ENCODE measurements around the gene AHDC1. TPM values are rescaled to one million over a fixed set of nuclear protein-coding genes. Genes with fewer than 3 reads are reported as not detected.

The AHDC1 gene
- total RNA-seq, 1 donor: 14.6 TPM

DNA sequence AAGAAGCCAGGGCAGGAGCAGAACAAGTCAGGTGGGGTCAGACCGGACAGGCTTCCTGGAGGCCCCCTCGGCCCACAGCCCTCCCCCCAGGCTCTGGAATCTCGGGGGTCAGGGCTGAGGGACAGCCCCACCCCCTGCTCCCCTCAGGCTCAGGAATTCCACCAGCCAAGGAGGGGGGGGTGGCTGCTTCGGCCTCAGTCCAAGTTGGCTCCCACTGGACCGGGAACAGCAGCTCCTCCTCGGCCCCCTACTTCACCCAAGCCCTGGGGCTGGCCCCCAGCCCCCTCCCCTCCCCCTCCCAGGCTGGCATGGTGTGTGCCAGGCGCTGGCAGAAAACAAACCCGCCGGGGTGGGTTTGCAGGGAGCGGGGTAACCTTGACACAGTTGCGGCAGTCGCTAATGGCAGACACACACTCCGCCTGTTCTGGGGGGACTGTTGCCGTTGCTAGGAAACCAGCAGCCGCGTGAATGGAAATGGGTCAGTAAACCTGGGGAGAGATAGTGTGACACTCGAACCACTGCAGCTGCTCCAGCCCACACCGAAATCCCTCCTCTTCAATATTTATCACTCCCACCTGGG lies 32.4 kb downstream of the AHDC1 start:
- TF ChIP-seq, protein P1, sequence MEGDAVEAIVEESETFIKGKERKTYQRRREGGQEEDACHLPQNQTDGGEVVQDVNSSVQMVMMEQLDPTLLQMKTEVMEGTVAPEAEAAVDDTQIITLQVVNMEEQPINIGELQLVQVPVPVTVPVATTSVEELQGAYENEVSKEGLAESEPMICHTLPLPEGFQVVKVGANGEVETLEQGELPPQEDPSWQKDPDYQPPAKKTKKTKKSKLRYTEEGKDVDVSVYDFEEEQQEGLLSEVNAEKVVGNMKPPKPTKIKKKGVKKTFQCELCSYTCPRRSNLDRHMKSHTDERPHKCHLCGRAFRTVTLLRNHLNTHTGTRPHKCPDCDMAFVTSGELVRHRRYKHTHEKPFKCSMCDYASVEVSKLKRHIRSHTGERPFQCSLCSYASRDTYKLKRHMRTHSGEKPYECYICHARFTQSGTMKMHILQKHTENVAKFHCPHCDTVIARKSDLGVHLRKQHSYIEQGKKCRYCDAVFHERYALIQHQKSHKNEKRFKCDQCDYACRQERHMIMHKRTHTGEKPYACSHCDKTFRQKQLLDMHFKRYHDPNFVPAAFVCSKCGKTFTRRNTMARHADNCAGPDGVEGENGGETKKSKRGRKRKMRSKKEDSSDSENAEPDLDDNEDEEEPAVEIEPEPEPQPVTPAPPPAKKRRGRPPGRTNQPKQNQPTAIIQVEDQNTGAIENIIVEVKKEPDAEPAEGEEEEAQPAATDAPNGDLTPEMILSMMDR (IDR thresholded peaks at IDR 0.05; ENCODE audit: insufficient read depth, low read length): no peak
- DNase-seq (ENCODE audit: low read depth): no peak
- no peak overlapping the region for H3K4me3 ChIP-seq (ENCODE audit: low read depth, low read length)

DNA sequence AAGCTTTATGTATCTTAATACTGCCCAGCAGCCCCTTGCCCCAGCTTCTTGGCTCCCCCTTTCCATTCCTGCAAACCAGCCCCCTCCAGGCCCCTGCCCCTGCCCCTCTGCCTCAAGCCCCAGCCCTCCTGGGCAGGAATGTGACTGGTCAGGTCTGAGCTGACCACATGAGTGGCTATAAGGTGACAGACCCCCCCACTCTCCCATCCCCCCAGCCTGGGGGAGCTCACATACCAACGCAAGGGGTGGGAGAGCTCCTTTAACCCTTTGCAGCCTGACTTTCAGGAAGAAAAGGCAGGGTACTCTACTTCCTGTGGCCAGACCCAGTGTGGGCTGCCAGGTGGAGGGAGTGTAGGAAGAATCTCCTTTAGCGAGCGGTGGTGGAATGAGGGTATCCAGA lies 33.2 kb downstream of the AHDC1 start:
- DNase-seq (ENCODE audit: low read depth): no peak
- TF ChIP-seq, protein P1 (IDR thresholded peaks at IDR 0.05; ENCODE audit: insufficient read depth, low read length): no peak
- H3K4me3 ChIP-seq (ENCODE audit: low read depth, low read length): no peak overlapping the region

DNA sequence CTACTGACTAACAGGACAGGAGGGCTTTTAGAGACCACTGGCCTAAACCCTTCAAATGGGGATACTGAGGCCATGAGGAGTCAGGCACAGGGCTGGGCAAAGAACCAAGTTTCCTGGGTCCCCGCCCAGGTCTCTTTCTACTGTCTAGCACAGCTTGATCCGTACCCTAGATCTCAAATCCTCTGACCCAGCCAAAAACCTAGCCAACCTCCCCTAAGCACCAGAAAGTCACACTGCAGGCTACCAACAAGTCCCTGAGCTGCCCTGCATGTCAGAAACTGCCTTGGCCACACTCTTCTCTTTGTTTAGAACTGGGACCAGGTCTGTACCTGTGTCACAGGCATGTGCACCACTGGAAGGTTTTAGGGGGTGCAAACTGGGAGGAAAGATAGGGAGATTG lies 33.6 kb downstream of the AHDC1 start:
- no peak overlapping the region for H3K4me3 ChIP-seq (ENCODE audit: low read depth, low read length)
- TF ChIP-seq, protein P1 (IDR thresholded peaks at IDR 0.05; ENCODE audit: insufficient read depth, low read length): no peak
- no peak for DNase-seq (ENCODE audit: low read depth)

DNA sequence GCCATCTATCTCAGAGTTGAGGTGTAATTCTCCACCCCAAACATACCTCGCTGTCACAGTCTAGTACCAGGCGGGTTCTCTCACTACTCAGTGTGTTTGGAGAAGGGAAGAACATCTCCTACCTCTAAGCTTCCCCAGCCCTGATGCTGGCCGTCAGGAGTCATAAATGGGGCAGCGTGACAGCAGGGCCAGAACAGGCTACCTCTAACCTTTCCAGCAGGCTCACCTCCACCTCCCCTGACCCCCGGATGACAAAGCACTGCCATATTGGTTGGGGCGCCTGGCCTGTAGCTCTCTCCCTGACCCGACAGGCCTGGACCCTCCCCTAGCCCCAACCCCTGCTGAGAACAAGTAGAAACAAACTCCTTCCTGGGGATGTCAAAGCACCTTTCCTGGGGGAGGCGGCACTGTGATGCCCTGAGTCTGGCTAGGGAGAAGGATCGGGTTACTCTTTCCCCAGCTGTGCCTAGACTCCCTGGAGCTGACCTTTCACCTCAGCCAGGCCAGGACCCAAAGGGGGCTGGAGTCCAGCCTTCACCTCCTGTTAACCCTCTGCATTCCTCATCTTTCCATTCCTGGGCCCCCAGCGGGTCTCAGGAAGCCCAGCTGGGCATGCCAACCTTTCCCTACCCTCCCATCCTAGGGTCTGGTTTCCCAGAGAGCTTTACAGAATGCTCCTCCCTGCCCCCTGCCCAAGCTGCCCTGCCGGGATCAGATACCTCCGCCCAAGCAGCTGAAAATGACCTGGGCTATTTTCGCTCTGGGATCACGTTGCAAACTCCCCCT lies 34.2 kb downstream of the AHDC1 start:
- H3K4me3 ChIP-seq (ENCODE audit: low read depth, low read length): no peak overlapping the region
- TF ChIP-seq, protein P1 (IDR thresholded peaks at IDR 0.05; ENCODE audit: insufficient read depth, low read length): no peak
- no peak for DNase-seq (ENCODE audit: low read depth)

DNA sequence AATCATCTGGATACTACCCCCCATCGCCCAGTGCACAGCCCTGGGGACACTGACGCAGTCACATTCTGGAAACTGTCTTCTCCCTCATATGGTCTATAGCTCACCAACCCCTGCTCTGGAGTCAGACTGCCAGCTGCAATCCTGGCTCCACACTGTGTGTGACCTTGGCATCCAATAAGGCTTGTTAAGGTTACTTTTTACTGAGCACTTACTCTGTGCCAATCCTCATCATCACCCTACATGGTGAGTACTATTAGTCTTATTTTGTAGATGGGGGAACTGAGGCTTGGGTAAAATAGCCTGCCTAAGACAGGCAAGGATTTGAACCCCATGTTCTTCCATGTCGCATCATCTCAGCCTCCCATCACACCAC lies 34.9 kb downstream of the AHDC1 start:
- no peak overlapping the region for H3K4me3 ChIP-seq (ENCODE audit: low read depth, low read length)
- TF ChIP-seq, protein P1 (IDR thresholded peaks at IDR 0.05; ENCODE audit: insufficient read depth, low read length): no peak
- DNase-seq (ENCODE audit: low read depth): no peak

DNA sequence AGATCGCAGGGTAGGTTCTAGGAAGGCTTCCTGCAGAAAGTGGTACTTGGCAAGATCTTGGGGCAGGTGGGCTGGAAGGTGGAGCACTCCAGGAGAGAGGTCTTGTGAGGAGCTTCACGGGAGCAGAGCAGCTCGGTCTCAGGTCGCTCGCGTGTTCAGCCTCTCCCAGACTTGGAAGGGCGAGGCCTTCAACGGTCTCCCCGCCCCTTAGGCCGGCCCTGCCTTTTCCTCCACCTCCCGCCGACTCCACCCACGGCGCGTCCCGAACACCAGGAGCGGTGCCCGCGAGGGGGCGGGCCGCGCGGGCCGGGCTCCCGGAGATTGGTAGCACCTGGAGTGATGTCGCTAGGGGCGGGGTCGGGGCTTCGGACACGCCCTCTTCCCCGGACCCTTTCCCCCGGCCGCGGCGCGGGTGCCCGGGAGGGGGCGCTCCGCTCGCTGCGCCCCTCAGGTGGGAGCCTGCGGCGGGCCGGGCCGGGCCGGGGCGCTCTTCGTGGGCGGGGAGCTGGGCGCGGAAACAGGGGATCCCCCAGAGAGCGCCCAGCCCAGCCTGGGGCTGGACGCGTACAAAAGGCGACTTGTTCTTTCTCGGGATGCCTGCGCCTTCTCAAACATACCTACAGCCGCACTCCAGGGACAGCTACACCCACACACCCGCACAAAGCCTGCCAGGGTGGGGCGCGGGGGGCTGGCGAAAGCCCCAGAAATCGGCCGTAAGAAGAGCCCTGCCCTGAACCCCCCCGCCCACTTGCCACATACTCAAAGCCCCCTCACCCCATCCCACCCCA lies 35.5 kb downstream of the AHDC1 start:
- TF ChIP-seq, protein P1 (IDR thresholded peaks at IDR 0.05; ENCODE audit: insufficient read depth, low read length): peak; percentile 44
- peak; percentile 79 for DNase-seq (ENCODE audit: low read depth)
- peak overlapping the region; percentile 28 for H3K4me3 ChIP-seq (ENCODE audit: low read depth, low read length)

All from fibroblast of the aortic adventitia (primary cell).